ENCODE data around the gene FNIP1. TPM values are rescaled to one million over a fixed set of nuclear protein-coding genes. Genes with fewer than 3 reads are reported as not detected.

Gene FNIP1
- total and polyA plus RNA-seq, 2 of the 13 experiments (the other 11 are each of a cell fraction or from before 2014, with no cell fraction given) = 10.9 to 29.3 TPM

DNA sequence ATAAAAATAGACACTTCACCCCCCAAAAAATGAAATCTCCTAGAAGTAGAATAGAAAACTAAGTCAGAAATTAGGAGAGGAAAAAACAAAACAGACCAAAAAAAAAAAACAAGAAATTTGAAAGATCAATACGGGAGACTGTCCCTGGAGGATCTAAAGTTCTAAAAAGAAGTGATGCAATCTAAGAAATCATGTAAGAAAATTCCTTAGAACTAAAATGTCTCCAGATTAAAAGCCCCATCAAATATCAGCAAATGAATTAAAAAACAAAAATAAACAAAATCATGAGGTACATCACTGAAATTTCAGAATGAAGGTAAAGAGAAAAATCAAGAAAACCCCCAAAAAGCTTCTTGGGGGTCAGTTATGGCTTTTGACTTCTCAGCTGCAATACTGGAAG, 13.5 kb downstream of the FNIP1 start:
- Histone ChIP-seq H3K9ac (ENCODE audit: insufficient read depth, low read depth, low read length) (no peak overlapping the region), H3K4me3 (replicated peaks in 1 of 3; ENCODE audit: insufficient read depth in 1 of 3, low read depth in 2 of 3, low read length in 3 of 3) (no peak overlapping the region), H3K4me2 (ENCODE audit: low read depth, low read length) (no peak overlapping the region), H3K27ac (ENCODE audit: extremely low read length, insufficient read depth, low read length) (no peak overlapping the region), H4K20me1 (ENCODE audit: insufficient read depth, low read length) (peaks cover 34% of the 10 kb centered on the region), H3K9me3 (ENCODE audit: low read length) (no peaks in the 10 kb centered on the region), H3K79me2 (ENCODE audit: insufficient read depth, low read length) (peaks cover 82% of the 10 kb centered on the region), H3K36me3 (replicated peaks in 1 of 2; ENCODE audit: control insufficient read depth in 1 of 2, insufficient read depth in 2 of 2, low read length in 2 of 2) (no peaks in the 10 kb centered on the region; a peak in 1 of 5 replicates), H2AFZ (ENCODE audit: low read length) (no peak overlapping the region), H3K27me3 (ENCODE audit: control insufficient read depth in 1 of 2, insufficient read depth in 2 of 2, low read length in 2 of 2) (no peaks in the 10 kb centered on the region), H3K4me1 (ENCODE audit: insufficient read depth, low read length) (peaks cover 24% of the 10 kb centered on the region)
- intact Hi-C loops (cut with micrococcal nuclease; ENCODE audit: unreplicated experiment) = no loop called here
- no peak for ATAC-seq
- no peak for FAIRE-seq
- no TSS peak for BruUV-seq (replicated peaks)
- WGBS (ENCODE audit: low lambda C conversion rate) = 89% methylated on average over 1 of the region's 1 CpG
- ChIA-PET CTCF (ENCODE audit: low intra/inter-chr PET ratio, low total read pairs) (no interaction called here), POLR2A (no interaction called here)
- in situ Hi-C loops (cut with HindIII; ENCODE audit: extremely low pct_ligation_motif_present, low pct_unique_long_range_greater_than_20kb) = no loop called here
- DNase-seq (ENCODE audit: low spot score) = no peak
- no peak for TF ChIP-seq PRMT3 (CRISPR knock-in tag; IDR thresholded peaks at IDR 0.05; ENCODE audit: borderline replicate concordance, low read depth)
- TF ChIP-seq ARNT (IDR thresholded peaks at IDR 0.05) = no peak
- TF ChIP-seq GATAD1 (CRISPR knock-in tag; IDR thresholded peaks at IDR 0.05) = no peak
- no peak for TF ChIP-seq ZNF550 (CRISPR knock-in tag; IDR thresholded peaks at IDR 0.05; ENCODE audit: borderline replicate concordance)
- TF ChIP-seq POLR2G (IDR thresholded peaks at IDR 0.05; ENCODE audit: low read depth, low read length) = no peak
- no peak for TF ChIP-seq ZNF569 (CRISPR knock-in tag; IDR thresholded peaks at IDR 0.05; ENCODE audit: borderline replicate concordance)
- no peak for TF ChIP-seq ZNF333 (CRISPR knock-in tag; IDR thresholded peaks at IDR 0.05; ENCODE audit: borderline replicate concordance)
- no peak for TF ChIP-seq PCBP1 (IDR thresholded peaks at IDR 0.05; ENCODE audit: borderline replicate concordance, low read depth, low read length)
- no peak for TF ChIP-seq CREB1 (IDR thresholded peaks at IDR 0.05)
- TF ChIP-seq CREB1 (CRISPR knock-in tag; IDR thresholded peaks at IDR 0.05) = no peak
- TF ChIP-seq AGO1 (IDR thresholded peaks at IDR 0.05; ENCODE audit: low read depth, low read length, poor library complexity, severe bottlenecking) = no peak
- TF ChIP-seq, protein P1, sequence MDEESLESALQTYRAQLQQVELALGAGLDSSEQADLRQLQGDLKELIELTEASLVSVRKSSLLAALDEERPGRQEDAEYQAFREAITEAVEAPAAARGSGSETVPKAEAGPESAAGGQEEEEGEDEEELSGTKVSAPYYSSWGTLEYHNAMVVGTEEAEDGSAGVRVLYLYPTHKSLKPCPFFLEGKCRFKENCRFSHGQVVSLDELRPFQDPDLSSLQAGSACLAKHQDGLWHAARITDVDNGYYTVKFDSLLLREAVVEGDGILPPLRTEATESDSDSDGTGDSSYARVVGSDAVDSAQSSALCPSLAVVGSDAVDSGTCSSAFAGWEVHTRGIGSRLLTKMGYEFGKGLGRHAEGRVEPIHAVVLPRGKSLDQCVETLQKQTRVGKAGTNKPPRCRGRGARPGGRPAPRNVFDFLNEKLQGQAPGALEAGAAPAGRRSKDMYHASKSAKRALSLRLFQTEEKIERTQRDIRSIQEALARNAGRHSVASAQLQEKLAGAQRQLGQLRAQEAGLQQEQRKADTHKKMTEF (CRISPR knock-in tag; IDR thresholded peaks at IDR 0.05) = no peak
- TF ChIP-seq, protein P2, sequence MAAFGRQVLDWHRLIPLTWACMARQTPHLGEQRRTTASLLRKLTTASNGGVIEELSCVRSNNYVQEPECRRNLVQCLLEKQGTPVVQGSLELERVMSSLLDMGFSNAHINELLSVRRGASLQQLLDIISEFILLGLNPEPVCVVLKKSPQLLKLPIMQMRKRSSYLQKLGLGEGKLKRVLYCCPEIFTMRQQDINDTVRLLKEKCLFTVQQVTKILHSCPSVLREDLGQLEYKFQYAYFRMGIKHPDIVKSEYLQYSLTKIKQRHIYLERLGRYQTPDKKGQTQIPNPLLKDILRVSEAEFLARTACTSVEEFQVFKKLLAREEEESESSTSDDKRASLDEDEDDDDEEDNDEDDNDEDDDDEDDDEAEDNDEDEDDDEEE (CRISPR knock-in tag; IDR thresholded peaks at IDR 0.05) = no peak
- no peak for TF ChIP-seq BORCS8-MEF2B (CRISPR knock-in tag; IDR thresholded peaks at IDR 0.05)
- TF ChIP-seq, protein P3, sequence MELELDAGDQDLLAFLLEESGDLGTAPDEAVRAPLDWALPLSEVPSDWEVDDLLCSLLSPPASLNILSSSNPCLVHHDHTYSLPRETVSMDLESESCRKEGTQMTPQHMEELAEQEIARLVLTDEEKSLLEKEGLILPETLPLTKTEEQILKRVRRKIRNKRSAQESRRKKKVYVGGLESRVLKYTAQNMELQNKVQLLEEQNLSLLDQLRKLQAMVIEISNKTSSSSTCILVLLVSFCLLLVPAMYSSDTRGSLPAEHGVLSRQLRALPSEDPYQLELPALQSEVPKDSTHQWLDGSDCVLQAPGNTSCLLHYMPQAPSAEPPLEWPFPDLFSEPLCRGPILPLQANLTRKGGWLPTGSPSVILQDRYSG (CRISPR knock-in tag; IDR thresholded peaks at IDR 0.05) = no peak
- no peak for TF ChIP-seq RAD51 (IDR thresholded peaks at IDR 0.05; ENCODE audit: borderline replicate concordance)
- TF ChIP-seq SATB2 (CRISPR knock-in tag; IDR thresholded peaks at IDR 0.05) = no peak
- TF ChIP-seq ARNT2 (CRISPR knock-in tag; IDR thresholded peaks at IDR 0.05; ENCODE audit: low read depth) = no peak

Measured in HepG2 (cell line).